Naive thymus-derived CD4-positive, alpha-beta T cell (primary cell): ENCODE data around the gene GSTK1. TPM values are rescaled to one million over a fixed set of nuclear protein-coding genes. Genes with fewer than 3 reads are reported as not detected.

ENCODE experiments used
- ATAC-seq: fragments of 150-1000 bp; cut with Tn5 transposase; 2 replicates; pipeline ENCODE4 v1.10.0; 2021; ENCODE audit warnings: mild to moderate bottlenecking, moderate library complexity
- CTCF ChIA-PET: fragments of 350-600 bp; sonication (Branson Sonifier 250); formaldehyde crosslinking; loops from one replicate; lab custom pipeline; 2021; ENCODE audit warnings: antibody characterized with exemption; lab: Charles Lee
- POLR2A ChIA-PET: fragments of 350-600 bp; sonication (Branson Sonifier 250); formaldehyde crosslinking; loops from one replicate; lab custom pipeline; 2021; ENCODE audit warnings: antibody characterized with exemption, inconsistent platforms; lab: Charles Lee
- DNase-seq, 9 donors: peaks; one replicate each; pipeline versions ENCODE4 v3.0.0 to v3.0.0-alpha.2; 2020 to 2022; ENCODE audit warnings: mixed read lengths in 1 of 9
- H3K27ac ChIP-seq: one replicate; pipeline ENCODE4 v1.7.0; 2013; ENCODE audit warnings: mild to moderate bottlenecking, low read depth, low read length, moderate library complexity
- H3K27me3 ChIP-seq, 2 donors: one replicate each; pipeline ENCODE4 v1.7.0; 2013; ENCODE audit warnings: low read length in 2 of 2, mild to moderate bottlenecking in 2 of 2, moderate library complexity in 2 of 2; ENCODE audit not compliant: control insufficient read depth in 2 of 2, insufficient read depth in 2 of 2
- H3K36me3 ChIP-seq, 3 experiments: 1 replicate in 2 of 3; 2 replicates in 1 of 3; pipeline ENCODE4 v1.7.0; 2013; ENCODE audit warnings: low read length in 3 of 3, mild to moderate bottlenecking in 3 of 3, moderate library complexity in 1 of 3; ENCODE audit not compliant: insufficient read depth in 3 of 3, control insufficient read depth in 2 of 3
- H3K4me1 ChIP-seq, 2 donors: one replicate each; pipeline ENCODE4 v1.7.0; 2013; ENCODE audit warnings: low read length in 2 of 2, mild to moderate bottlenecking in 2 of 2, moderate library complexity in 1 of 2; ENCODE audit not compliant: control insufficient read depth in 2 of 2, insufficient read depth in 2 of 2
- H3K4me3 ChIP-seq: 2 replicates; pipeline ENCODE4 v1.7.0; 2013; ENCODE audit warnings: mild to moderate bottlenecking, low read length
- H3K9me3 ChIP-seq, 3 experiments: 1 replicate in 2 of 3; 2 replicates in 1 of 3; pipeline ENCODE4 v1.7.0; 2013; ENCODE audit warnings: low read length in 3 of 3; ENCODE audit not compliant: control insufficient read depth in 2 of 3
- H3K27ac Mint-ChIP-seq, 9 donors: one replicate each; pipeline ENCODE4 v1.8.0; 2020 to 2022; ENCODE audit warnings: mixed read lengths in 9 of 9, mild to moderate bottlenecking in 8 of 9, moderate library complexity in 5 of 9, inconsistent platforms in 2 of 9
- H3K27me3 Mint-ChIP-seq, 5 donors: one replicate each; pipeline ENCODE4 v1.8.0; 2021 to 2022; ENCODE audit warnings: mixed read lengths in 5 of 5, mild to moderate bottlenecking in 1 of 5
- H3K36me3 Mint-ChIP-seq, 5 donors: one replicate each; pipeline ENCODE4 v1.8.0; 2020 to 2022; ENCODE audit warnings: mixed read lengths in 5 of 5, mild to moderate bottlenecking in 3 of 5, inconsistent platforms in 1 of 5
- H3K4me1 Mint-ChIP-seq, 7 donors: one replicate each; pipeline ENCODE4 v1.8.0; 2020 to 2022; ENCODE audit warnings: mixed read lengths in 7 of 7, mild to moderate bottlenecking in 3 of 7, inconsistent platforms in 1 of 7
- H3K4me3 Mint-ChIP-seq, 10 donors: one replicate each; pipeline ENCODE4 v1.8.0; 2020 to 2022; ENCODE audit warnings: mild to moderate bottlenecking in 10 of 10, mixed read lengths in 10 of 10, moderate library complexity in 6 of 10, inconsistent platforms in 2 of 10
- H3K9me3 Mint-ChIP-seq, 11 donors: one replicate each; pipeline ENCODE4 v1.8.0; 2020 to 2022; ENCODE audit warnings: mixed read lengths in 11 of 11, mild to moderate bottlenecking in 4 of 11, inconsistent platforms in 1 of 11, moderate library complexity in 1 of 11
- intact Hi-C, 2 donors: fragments of 100-400 bp; cut with micrococcal nuclease; formaldehyde crosslinking; loops; one replicate each; pipeline ENCODE4 v1.15.1; 2023
- polyA plus RNA-seq, 2 donors: library from polyadenylated mRNA; unstranded; fragments of 300-500 nt; fragmentation: Illumina TruSeq; gene quantifications; one replicate each; pipeline ENCODE4 v1.2.3, GENCODE V29; 2021
- total RNA-seq, 6 experiments: library from RNA in 5 of 6; stranded (reverse) in 5 of 6; gene quantifications; 1 replicate in 5 of 6; 2 replicates in 1 of 6; pipeline ENCODE4 v1.2.3 and lab custom pipeline; 2021 to 2026

Gene GSTK1
- total and polyA plus RNA-seq, 7 experiments from 2014 or later, result 253 to 470 (median 326) TPM

DNA sequence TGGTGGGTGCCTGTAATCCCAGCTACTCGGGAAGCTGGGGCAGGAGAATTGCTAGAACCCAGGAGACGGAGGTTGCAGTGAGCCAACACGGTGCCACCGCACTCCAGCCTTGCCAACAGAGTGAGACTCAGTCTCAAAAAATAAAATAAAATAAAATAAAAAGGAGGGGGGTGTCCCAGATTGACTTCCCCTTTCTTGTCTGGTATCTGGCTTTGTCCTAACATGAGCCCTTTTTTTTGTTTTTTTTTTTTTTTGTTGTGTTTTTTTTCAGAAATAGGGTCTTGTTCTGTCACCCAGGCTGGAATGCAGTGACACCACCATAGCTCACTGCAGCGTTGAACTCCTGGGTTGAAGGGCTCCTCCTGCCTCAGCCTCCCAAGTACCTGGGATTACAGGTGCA is 29.6 kb downstream of the GSTK1 start:
- Mint-ChIP-seq H3K4me3 (no peak overlapping the region), H3K4me1 (peaks cover 47 to 79% (median 72%) of the 10 kb centered on the region in 7 donors), H3K36me3 (peaks cover 16 to 55% (median 35%) of the 10 kb centered on the region in 5 donors), H3K27me3 (no peaks in the 10 kb centered on the region), H3K27ac (peak overlapping the region in 1 of 9 donors; percentile 15), H3K9me3 (peaks cover 0 to 2% (median 0%) of the 10 kb centered on the region in 11 donors)
- H3K27me3 ChIP-seq, result no peaks in the 10 kb centered on the region
- H3K4me1 ChIP-seq, result peaks cover 8 to 27% of the 10 kb centered on the region in 2 donors
- DNase-seq, result no peak
- POLR2A ChIA-PET, result interaction anchor here (3.1 kb wide), 1 partner anchor 52 kb away, joined by 13 read pairs; no protein-coding TSS in a partner anchor
- intact Hi-C loops, result no loop called here
- H3K9me3 ChIP-seq, result no peaks in the 10 kb centered on the region
- peaks cover 10 to 53% (median 25%) of the 10 kb centered on the region in 3 experiments for H3K36me3 ChIP-seq
- H3K4me3 ChIP-seq, result no peak overlapping the region
- CTCF ChIA-PET, result interaction anchor here (0.7 to 4.8 kb wide), 4 partner anchors 43 to 111 kb away, joined by 3 to 31 read pairs (median 4); no protein-coding TSS in a partner anchor
- H3K27ac ChIP-seq, result no peak overlapping the region
- no peak for ATAC-seq

DNA sequence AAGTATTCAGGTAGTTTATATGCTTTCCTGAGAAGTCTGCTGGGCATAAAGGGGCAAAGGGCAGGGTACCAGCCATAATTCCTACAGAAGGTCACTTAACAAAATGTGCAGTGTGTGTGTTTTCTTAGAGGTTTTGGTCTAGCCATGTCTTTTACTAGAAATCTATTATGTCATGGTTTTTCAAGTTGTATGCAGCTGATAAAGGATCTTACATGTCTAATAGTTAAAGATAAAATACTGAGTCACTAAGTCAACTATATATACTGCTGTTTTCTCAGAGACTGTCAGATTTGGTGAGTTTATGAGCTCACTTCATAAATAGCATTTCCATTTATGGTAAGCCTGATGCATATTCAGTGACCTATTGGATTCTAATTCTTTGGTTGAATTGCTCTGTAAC is 32.6 kb downstream of the GSTK1 start:
- no peaks in the 10 kb centered on the region for H3K27me3 ChIP-seq
- intact Hi-C loops, result no loop called here
- no peak for ATAC-seq
- peaks cover 10 to 66% (median 44%) of the 10 kb centered on the region in 3 experiments for H3K36me3 ChIP-seq
- no peak for DNase-seq
- peaks cover 8 to 11% of the 10 kb centered on the region in 2 donors for H3K4me1 ChIP-seq
- ChIA-PET POLR2A (interaction anchor here (0.5 to 2.6 kb wide), 8 partner anchors 10 to 113 kb away, joined by 3 to 8 read pairs (median 4); partner anchors contain the start of genes EPHA1 and GSTK1), CTCF (interaction anchor here (0.7 to 7.5 kb wide), 4 partner anchors 10 to 470 kb away, joined by 3 to 177 read pairs (median 4); no protein-coding TSS in a partner anchor)
- peaks cover 23 to 70% (median 46%) of the 10 kb centered on the region in 5 donors for H3K36me3 Mint-ChIP-seq
- H3K27ac ChIP-seq, result no peak overlapping the region
- H3K27ac Mint-ChIP-seq, result peak overlapping the region; percentile 20 to 66 (median 50)
- H3K9me3 Mint-ChIP-seq, result no peaks in the 10 kb centered on the region
- no peaks in the 10 kb centered on the region for H3K27me3 Mint-ChIP-seq
- H3K4me1 Mint-ChIP-seq, result peaks cover 41 to 76% (median 70%) of the 10 kb centered on the region in 7 donors
- no peaks in the 10 kb centered on the region for H3K9me3 ChIP-seq
- H3K4me3 Mint-ChIP-seq, result peak overlapping the region in 7 of 10 donors; percentile 0 to 40 (median 32)
- H3K4me3 ChIP-seq, result no peak overlapping the region

DNA sequence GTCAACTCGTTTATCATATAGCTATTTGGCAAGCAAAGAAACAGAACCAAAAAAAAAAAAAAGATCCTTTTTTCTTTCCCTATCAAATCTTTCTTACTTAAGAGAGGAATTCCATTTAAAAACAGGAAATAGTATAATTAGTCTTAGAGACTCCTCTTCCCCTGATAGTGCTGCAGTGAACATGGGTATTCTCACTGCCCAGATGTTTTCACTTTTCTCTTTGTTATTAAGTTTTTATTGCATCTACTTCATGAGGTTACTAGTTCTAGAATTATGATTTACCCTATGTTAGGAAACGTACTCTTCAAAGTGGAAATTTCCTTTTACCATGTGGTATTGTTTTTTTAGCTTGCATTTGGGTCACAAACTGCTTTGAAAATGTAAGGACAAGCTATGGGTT is 33.4 kb downstream of the GSTK1 start:
- Mint-ChIP-seq H3K4me3 (peak overlapping the region in 3 of 10 donors; percentile 32 to 39 (median 33)), H3K36me3 (peaks cover 25 to 70% (median 48%) of the 10 kb centered on the region in 5 donors), H3K4me1 (peaks cover 37 to 76% (median 62%) of the 10 kb centered on the region in 7 donors), H3K9me3 (no peaks in the 10 kb centered on the region), H3K27me3 (no peaks in the 10 kb centered on the region), H3K27ac (peak overlapping the region; percentile 9 to 63 (median 24))
- ChIA-PET CTCF (interaction anchor here (0.6 to 7.5 kb wide), 5 partner anchors 9 to 471 kb away, joined by 3 to 177 read pairs (median 3); no protein-coding TSS in a partner anchor), POLR2A (interaction anchor here (0.7 to 2.0 kb wide), 10 partner anchors 9 to 112 kb away, joined by 3 to 7 read pairs (median 4); partner anchors contain the start of genes CASP2, EPHA1 and GSTK1)
- intact Hi-C loops, result no loop called here
- Histone ChIP-seq H3K27ac (no peak overlapping the region), H3K36me3 (peaks cover 10 to 75% (median 52%) of the 10 kb centered on the region in 3 experiments), H3K4me3 (no peak overlapping the region), H3K27me3 (no peaks in the 10 kb centered on the region), H3K9me3 (no peaks in the 10 kb centered on the region), H3K4me1 (peaks cover 7 to 10% of the 10 kb centered on the region in 2 donors)
- ATAC-seq, result no peak
- no peak for DNase-seq

DNA sequence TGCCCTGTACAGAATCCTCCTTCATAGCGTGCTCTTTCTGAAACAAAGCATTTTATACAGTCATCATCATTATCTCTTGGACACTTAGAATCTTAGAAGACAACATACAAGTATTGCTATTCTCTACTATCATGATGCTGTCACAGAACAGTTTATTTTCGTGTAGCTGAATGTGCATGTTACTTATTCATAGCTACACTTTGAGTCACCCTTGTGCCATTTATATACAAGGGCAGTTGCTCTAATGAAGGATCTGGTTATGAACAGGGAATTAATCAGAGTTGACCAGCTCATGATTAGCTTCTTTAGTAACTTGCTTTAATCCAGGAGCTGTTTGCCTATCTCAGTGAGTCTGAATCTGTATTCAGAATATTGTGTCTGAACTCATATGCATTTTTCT is 36.1 kb downstream of the GSTK1 start:
- peaks cover 7 to 10% of the 10 kb centered on the region in 2 donors for H3K4me1 ChIP-seq
- DNase-seq, result no peak
- intact Hi-C loops, result loop anchor here (1.0 to 2.0 kb wide), 4 partner anchors 10 to 59 kb away; partner anchors contain the start of gene CASP2 (in 1 of the 2)
- H3K27me3 Mint-ChIP-seq, result no peaks in the 10 kb centered on the region
- peaks cover 22 to 68% (median 48%) of the 10 kb centered on the region in 5 donors for H3K36me3 Mint-ChIP-seq
- no peak overlapping the region for H3K27ac ChIP-seq
- CTCF ChIA-PET, result interaction anchor here (0.6 to 7.5 kb wide), 31 partner anchors 10 to 940 kb away, joined by 3 to 177 read pairs (median 6); partner anchors contain the start of genes CASP2, EPHA1 and GSTK1
- H3K36me3 ChIP-seq, result peaks cover 14 to 75% (median 61%) of the 10 kb centered on the region in 3 experiments
- peak overlapping the region in 1 of 10 donors; percentile 19 for H3K4me3 Mint-ChIP-seq
- H3K27me3 ChIP-seq, result no peaks in the 10 kb centered on the region
- H3K27ac Mint-ChIP-seq, result peak overlapping the region in 7 of 9 donors; percentile 1 to 84 (median 65)
- peaks cover 32 to 72% (median 47%) of the 10 kb centered on the region in 7 donors for H3K4me1 Mint-ChIP-seq
- H3K4me3 ChIP-seq, result no peak overlapping the region
- no peaks in the 10 kb centered on the region for H3K9me3 Mint-ChIP-seq
- POLR2A ChIA-PET, result interaction anchor here (0.5 to 2.4 kb wide), 9 partner anchors 10 to 717 kb away, joined by 3 to 16 read pairs (median 5); partner anchors contain the start of genes CASP2 and GSTK1
- ATAC-seq, result no peak
- H3K9me3 ChIP-seq, result no peaks in the 10 kb centered on the region

DNA sequence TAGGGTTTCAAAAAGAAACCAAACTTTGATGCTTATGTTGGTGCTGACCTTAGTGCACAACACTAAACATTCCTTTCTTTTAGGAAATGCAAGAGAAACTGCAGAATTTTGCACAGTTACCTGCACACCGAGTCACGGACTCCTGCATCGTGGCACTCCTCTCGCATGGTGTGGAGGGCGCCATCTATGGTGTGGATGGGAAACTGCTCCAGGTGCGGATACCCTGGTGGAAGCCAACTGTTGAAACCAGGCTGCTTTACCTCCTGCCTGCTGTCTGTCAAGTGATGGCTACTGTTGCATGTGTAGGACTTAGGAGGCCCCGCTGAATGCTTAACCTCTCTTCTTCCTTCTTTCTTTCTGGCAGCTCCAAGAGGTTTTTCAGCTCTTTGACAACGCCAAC is 36.6 kb downstream of the GSTK1 start:
- H3K27me3 ChIP-seq, result no peaks in the 10 kb centered on the region
- Mint-ChIP-seq H3K4me3 (peak overlapping the region in 3 of 10 donors; percentile 3 to 19 (median 15)), H3K4me1 (peaks cover 31 to 72% (median 44%) of the 10 kb centered on the region in 7 donors), H3K36me3 (peaks cover 19 to 68% (median 51%) of the 10 kb centered on the region in 5 donors), H3K27me3 (no peaks in the 10 kb centered on the region), H3K27ac (peak overlapping the region in 8 of 9 donors; percentile 12 to 84 (median 40)), H3K9me3 (no peaks in the 10 kb centered on the region)
- peak; percentile 39 to 73 (median 59) for DNase-seq
- intact Hi-C loops, result loop anchor here (1.0 to 2.0 kb wide), 5 partner anchors 11 to 116 kb away; partner anchors contain the start of gene CASP2 (in 1 of the 2)
- peak; percentile 93 for ATAC-seq
- H3K4me3 ChIP-seq, result no peak overlapping the region
- POLR2A ChIA-PET, result interaction anchor here (1.0 to 2.4 kb wide), 8 partner anchors 9 to 76 kb away, joined by 3 to 16 read pairs (median 5); partner anchors contain the start of genes CASP2 and GSTK1
- CTCF ChIA-PET, result interaction anchor here (0.6 to 7.5 kb wide), 30 partner anchors 10 to 941 kb away, joined by 3 to 177 read pairs (median 6); partner anchors contain the start of genes CASP2, EPHA1 and GSTK1
- no peaks in the 10 kb centered on the region for H3K9me3 ChIP-seq
- H3K4me1 ChIP-seq, result peaks cover 7 to 10% of the 10 kb centered on the region in 2 donors
- peaks cover 18 to 75% (median 59%) of the 10 kb centered on the region in 3 experiments for H3K36me3 ChIP-seq
- no peak overlapping the region for H3K27ac ChIP-seq
